Lung (tissue), 12 donors: ENCODE results near the gene ACP3. TPM values are rescaled to one million over a fixed set of nuclear protein-coding genes. Genes with fewer than 3 reads are reported as not detected.
"Not testable (repeated sequence)": the region's sequence is repeated elsewhere in the genome, so short reads cannot be mapped to it uniquely, and the experiment has no call there.

Source experiments
- ATAC-seq: fragments of 200-7000 bp; cut with Tn5 transposase; one replicate; pipeline ENCODE4 v1.9.1; 2020; ENCODE audit warnings: moderate number of reproducible peaks; ENCODE audit not compliant: insufficient read depth, low FRiP score
- DNase-seq, 3 donors: peaks; one replicate each; pipeline ENCODE4 v3.0.0-alpha.2; 2013 to 2017
- H3K27ac ChIP-seq, 2 donors: one replicate each; pipeline ENCODE4 v1.5.1; 2013; ENCODE audit warnings: mild to moderate bottlenecking in 2 of 2, moderate library complexity in 2 of 2, control low read depth in 1 of 2, inconsistent platforms in 1 of 2, low read depth in 1 of 2, low read length in 1 of 2
- H3K27me3 ChIP-seq, 3 donors: one replicate each; pipeline ENCODE4 v1.5.1; 2013; ENCODE audit warnings: low read length in 2 of 3; ENCODE audit not compliant: control insufficient read depth in 3 of 3, insufficient read depth in 3 of 3
- H3K36me3 ChIP-seq, 4 donors: one replicate each; pipeline ENCODE4 v1.5.1; 2013; ENCODE audit warnings: low read length in 4 of 4, mild to moderate bottlenecking in 1 of 4, moderate library complexity in 1 of 4; ENCODE audit not compliant: control insufficient read depth in 4 of 4, insufficient read depth in 4 of 4
- H3K4me1 ChIP-seq, 5 donors: one replicate each; pipeline ENCODE4 v1.5.1; 2013; ENCODE audit warnings: low read length in 5 of 5, mild to moderate bottlenecking in 2 of 5, moderate library complexity in 1 of 5; ENCODE audit not compliant: control insufficient read depth in 5 of 5, insufficient read depth in 5 of 5
- H3K4me3 ChIP-seq: one replicate; pipeline ENCODE4 v1.5.1; 2013; ENCODE audit warnings: mild to moderate bottlenecking, control low read depth, moderate library complexity
- H3K9ac ChIP-seq, 2 donors: one replicate each; pipeline ENCODE4 v1.5.1; 2013; ENCODE audit warnings: low read length in 2 of 2, control low read depth in 1 of 2; ENCODE audit not compliant: insufficient read depth in 1 of 2
- H3K9me3 ChIP-seq, 4 donors: one replicate each; pipeline ENCODE4 v1.5.1; 2013; ENCODE audit warnings: low read length in 3 of 4, mild to moderate bottlenecking in 1 of 4, moderate library complexity in 1 of 4; ENCODE audit not compliant: control insufficient read depth in 4 of 4, insufficient read depth in 3 of 4
- WGBS, 2 donors: extraction: QIAGEN DNeasy Blood & Tissue Kit; methylation state at CpG; one replicate each; pipeline ENCODE4 v1.1.7; 2013; 5-methylcytosine and 5-hydroxymethylcytosine counted together
- polyA plus RNA-seq, 2 donors: library from polyadenylated mRNA; stranded (reverse); fragments of 200-250 nt; gene quantifications; one replicate each; pipeline ENCODE4 v1.2.1, GENCODE V29; 2013
- total RNA-seq, 2 donors: library from RNA; depleted of rRNA in 1 of 2; stranded (reverse); fragments of >200 nt in 1 of 2; gene quantifications; one replicate each; pipeline ENCODE4 v1.2.1, GENCODE V29; 2014 to 2021
- TF ChIP-seq, protein P1 (sequence below): IDR thresholded peaks from 2 replicates; pipeline ENCODE4 v1.5.1; 2012; ENCODE audit warnings: mild to moderate bottlenecking; ENCODE audit errors: control extremely low read depth, extremely low read depth
- donor health status: control.
- donor health status: control.
- donor health status: Bipolar disorder and iron deficiency.
- donor health status: healthy.
- donor health status: DM: yes; HTN: yes; CAD: no.

Gene ACP3
- total and polyA plus RNA-seq, 4 donors = 3.5 to 66.4 (median 14.4) TPM

DNA sequence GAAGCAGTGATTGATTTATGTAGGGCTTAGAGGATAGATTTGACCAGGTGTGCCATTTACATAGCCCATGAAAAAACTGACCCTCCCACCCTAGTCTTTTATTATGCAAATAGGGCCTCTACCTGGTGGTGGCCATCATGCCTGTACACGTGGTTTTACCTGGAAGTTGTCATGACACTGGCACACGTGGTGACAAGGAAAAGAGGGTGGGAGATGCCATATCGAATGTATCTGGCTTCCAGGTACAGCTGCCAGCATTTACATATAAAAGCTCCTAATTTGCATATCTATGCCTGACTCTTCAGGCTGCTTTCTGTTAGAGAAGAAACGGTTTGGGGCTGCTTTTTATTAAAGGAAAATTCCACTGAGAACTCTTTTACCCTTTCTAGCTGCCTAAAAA, 65.1 kb downstream of the ACP3 start:
- ATAC-seq (no peak), DNase-seq (no peak)
- Histone ChIP-seq H3K27me3 (no peaks in the 10 kb centered on the region), H3K9me3 (peaks cover 0 to 2% (median 0%) of the 10 kb centered on the region in 4 donors), H3K4me3 (no peak overlapping the region), H3K4me1 (peaks cover 0 to 6% (median 0%) of the 10 kb centered on the region in 5 donors), H3K9ac (no peak overlapping the region), H3K36me3 (no peaks in the 10 kb centered on the region), H3K27ac (no peak overlapping the region)
- 58 to 67% methylated on average over 4 of the region's 4 CpGs for WGBS, 2 donors
- TF ChIP-seq, protein P1, sequence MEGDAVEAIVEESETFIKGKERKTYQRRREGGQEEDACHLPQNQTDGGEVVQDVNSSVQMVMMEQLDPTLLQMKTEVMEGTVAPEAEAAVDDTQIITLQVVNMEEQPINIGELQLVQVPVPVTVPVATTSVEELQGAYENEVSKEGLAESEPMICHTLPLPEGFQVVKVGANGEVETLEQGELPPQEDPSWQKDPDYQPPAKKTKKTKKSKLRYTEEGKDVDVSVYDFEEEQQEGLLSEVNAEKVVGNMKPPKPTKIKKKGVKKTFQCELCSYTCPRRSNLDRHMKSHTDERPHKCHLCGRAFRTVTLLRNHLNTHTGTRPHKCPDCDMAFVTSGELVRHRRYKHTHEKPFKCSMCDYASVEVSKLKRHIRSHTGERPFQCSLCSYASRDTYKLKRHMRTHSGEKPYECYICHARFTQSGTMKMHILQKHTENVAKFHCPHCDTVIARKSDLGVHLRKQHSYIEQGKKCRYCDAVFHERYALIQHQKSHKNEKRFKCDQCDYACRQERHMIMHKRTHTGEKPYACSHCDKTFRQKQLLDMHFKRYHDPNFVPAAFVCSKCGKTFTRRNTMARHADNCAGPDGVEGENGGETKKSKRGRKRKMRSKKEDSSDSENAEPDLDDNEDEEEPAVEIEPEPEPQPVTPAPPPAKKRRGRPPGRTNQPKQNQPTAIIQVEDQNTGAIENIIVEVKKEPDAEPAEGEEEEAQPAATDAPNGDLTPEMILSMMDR = no peak

DNA sequence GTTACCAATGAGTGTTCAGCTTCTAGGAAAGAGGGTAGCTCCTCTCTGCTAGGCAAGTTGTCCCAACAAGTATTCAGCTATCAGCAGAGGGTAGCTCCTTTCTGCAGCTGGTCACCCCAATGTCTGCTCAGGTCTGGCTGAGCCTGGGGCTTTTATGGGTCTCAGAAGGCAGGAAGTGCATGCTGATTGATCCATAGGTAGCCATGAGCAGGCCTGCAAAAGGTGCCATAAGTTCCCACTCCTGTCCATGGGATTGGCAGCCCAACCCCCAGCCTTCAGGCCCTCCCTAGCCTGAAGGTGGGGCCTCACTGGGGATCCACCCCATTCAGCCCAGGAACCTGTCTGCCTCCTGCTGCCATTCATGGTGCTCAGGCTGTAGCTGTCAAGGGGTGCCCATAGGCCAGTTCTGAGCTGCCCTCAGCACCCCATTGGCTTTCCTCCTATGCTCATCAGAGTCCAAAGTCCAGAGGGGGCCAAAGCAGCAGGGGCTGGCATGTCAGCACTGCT, 65.5 kb downstream of the ACP3 start:
- no peaks in the 10 kb centered on the region for H3K36me3 ChIP-seq
- ATAC-seq (no peak), DNase-seq (no peak)
- no peak overlapping the region for H3K4me3 ChIP-seq
- no peak overlapping the region for H3K27ac ChIP-seq
- TF ChIP-seq, protein P1 = no peak
- peaks cover 0 to 2% (median 0%) of the 10 kb centered on the region in 4 donors for H3K9me3 ChIP-seq
- H3K9ac ChIP-seq = no peak overlapping the region
- H3K4me1 ChIP-seq = peaks cover 0 to 6% (median 0%) of the 10 kb centered on the region in 5 donors
- H3K27me3 ChIP-seq = no peaks in the 10 kb centered on the region

DNA sequence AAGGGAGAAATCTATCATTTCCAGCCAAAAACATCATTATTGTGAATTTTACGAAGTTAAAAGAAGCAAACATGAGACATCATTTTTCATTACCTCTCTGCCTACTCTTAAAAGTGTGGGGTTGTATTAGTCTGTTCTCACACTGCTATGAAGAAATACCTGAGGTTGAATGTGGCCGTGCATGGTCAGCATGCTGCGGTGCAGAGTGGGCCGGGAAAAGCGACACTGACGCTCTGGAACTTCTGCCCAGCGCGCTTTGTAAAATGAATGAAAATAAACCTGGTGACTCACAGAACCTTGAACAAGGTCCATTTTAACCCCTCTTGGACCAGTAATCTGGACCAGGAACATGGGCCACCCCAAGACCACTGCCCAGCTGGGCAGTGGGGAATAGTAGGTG, 69.1 kb downstream of the ACP3 start:
- Histone ChIP-seq H3K4me1 (no peaks in the 10 kb centered on the region), H3K27me3 (no peaks in the 10 kb centered on the region), H3K27ac (no peak overlapping the region), H3K9me3 (peaks cover 0 to 2% (median 0%) of the 10 kb centered on the region in 4 donors), H3K36me3 (no peaks in the 10 kb centered on the region), H3K4me3 (no peak overlapping the region), H3K9ac (no peak overlapping the region)
- 84 to 95% methylated on average over 8 of the region's 8 CpGs for WGBS, 2 donors
- ATAC-seq (no peak), DNase-seq (no peak)
- TF ChIP-seq, protein P1 = no peak

DNA sequence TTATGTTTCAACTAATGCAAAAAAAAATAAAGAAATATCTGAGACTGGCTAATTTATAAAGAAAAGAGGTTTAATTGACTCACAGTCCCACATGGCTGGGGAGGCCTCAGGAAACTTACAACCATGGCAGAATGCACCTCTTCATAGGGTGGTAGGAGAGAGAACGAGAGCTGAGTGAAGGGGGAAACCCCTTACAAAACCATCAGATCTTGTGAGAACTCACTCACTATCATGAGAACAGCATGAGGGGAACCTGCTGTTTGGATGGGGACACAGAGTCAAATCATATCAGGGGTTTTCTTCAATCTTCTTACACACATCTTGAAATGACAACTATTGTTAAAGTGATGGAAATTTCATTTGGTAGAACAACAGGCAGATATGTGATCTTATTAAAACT, 75.5 kb downstream of the ACP3 start:
- H3K9ac ChIP-seq, ATAC-seq, DNase-seq, H3K27me3 ChIP-seq, H3K4me3 ChIP-seq, H3K9me3 ChIP-seq, H3K36me3 ChIP-seq, H3K4me1 ChIP-seq, H3K27ac ChIP-seq: not testable (repeated sequence)
- WGBS, 2 donors = 78 to 83% methylated on average over 1 of the region's 1 CpG
